Prostate gland (tissue), 2 donors: ENCODE data around the gene NRARP.

Source experiments
- POLR2A ChIP-seq: fragments of 450-650 bp; IDR thresholded peaks from one replicate; pipeline ENCODE4 v1.6.1; 2016; ENCODE audit warnings: antibody characterized with exemption, mild to moderate bottlenecking
- POLR2AphosphoS5 ChIP-seq: sonication (generic); formaldehyde crosslinking; IDR thresholded peaks from one replicate; pipeline ENCODE4 v1.6.1; 2017; ENCODE audit warnings: antibody characterized with exemption
- TF ChIP-seq, protein P1 (sequence below), 4 experiments: fragments of 200-600 bp in 2 of 4; fragments of 450-650 bp in 2 of 4; sonication (generic) in 2 of 4; IDR thresholded peaks; 1 replicate in 3 of 4; 2 replicates in 1 of 4; pipeline ENCODE4 v1.5.1; 2016 to 2019; ENCODE audit warnings: antibody characterized with exemption in 4 of 4, mild to moderate bottlenecking in 2 of 4, moderate library complexity in 2 of 4

DNA sequence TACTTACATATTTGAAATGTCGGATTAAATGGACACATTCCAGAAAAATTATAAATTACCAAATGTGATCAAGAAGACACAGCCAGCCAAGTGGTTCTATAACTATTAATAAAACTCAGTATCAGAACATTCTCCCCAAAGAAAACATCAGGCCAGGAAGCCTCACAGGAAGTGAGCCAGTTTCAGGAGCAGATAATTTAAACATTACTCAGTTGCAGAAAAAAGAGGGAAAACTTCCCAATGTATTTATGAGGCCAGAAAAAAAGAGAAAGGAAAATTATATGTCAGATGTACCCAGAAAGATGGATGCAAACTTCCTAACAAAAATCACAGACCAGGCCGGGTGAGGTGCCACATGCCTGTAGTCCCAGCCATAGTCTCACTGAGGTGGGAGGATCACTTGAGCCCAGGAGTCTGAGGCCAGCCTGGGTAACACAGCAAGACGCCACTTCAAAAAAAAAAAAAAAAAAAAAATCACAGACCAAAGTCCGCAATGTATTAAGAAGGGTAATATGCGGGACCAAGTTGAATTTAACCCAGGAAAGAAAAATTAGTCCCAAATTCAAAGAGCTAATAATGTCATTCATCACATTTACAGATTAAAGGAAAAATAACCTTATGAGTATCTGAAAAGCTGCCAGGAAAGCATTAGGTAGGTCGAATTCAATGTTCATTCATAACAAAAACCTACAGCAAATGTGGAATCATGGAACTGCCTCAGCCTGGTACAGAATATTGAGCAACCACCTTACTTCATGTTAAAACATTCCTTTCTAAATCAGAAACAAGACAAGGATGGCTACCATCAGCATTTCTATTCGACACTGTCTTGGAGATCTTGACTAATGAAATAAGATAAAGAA lies 37.2 kb upstream of the NRARP start:
- TF ChIP-seq POLR2AphosphoS5 (no peak), POLR2A (no peak)
- TF ChIP-seq, protein P1, sequence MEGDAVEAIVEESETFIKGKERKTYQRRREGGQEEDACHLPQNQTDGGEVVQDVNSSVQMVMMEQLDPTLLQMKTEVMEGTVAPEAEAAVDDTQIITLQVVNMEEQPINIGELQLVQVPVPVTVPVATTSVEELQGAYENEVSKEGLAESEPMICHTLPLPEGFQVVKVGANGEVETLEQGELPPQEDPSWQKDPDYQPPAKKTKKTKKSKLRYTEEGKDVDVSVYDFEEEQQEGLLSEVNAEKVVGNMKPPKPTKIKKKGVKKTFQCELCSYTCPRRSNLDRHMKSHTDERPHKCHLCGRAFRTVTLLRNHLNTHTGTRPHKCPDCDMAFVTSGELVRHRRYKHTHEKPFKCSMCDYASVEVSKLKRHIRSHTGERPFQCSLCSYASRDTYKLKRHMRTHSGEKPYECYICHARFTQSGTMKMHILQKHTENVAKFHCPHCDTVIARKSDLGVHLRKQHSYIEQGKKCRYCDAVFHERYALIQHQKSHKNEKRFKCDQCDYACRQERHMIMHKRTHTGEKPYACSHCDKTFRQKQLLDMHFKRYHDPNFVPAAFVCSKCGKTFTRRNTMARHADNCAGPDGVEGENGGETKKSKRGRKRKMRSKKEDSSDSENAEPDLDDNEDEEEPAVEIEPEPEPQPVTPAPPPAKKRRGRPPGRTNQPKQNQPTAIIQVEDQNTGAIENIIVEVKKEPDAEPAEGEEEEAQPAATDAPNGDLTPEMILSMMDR (IDR thresholded peaks at IDR 0.05), result no peak
